Endothelial cell of umbilical vein (primary cell): ENCODE measurements around the gene TATDN3. TPM values are rescaled to one million over a fixed set of nuclear protein-coding genes. Genes with fewer than 3 reads are reported as not detected.

Source experiments
- BruUV-seq: library from RNA; stranded (reverse); fragments of 400-500 nt; replicated peaks from 2 replicates; lab custom pipeline; 2021; lab: Mats Ljungman, UMichigan
- CTCF ChIA-PET: fragments of 300-600, 350-600 bp; sonication (Branson Sonifier 250); formaldehyde crosslinking; loops from one replicate; lab custom pipeline; 2021; ENCODE audit warnings: antibody characterized with exemption, inconsistent platforms; lab: Charles Lee
- POLR2A ChIA-PET: fragments of 300-600, 350-600 bp; sonication (Branson Sonifier 250); formaldehyde crosslinking; loops from one replicate; lab custom pipeline; 2021; ENCODE audit warnings: antibody characterized with exemption, inconsistent platforms; lab: Charles Lee
- DNase-seq: peaks from one replicate; pipeline ENCODE4 v3.0.0-alpha.2; 2011; ENCODE audit warnings: low read depth, low spot score
- FAIRE-seq: peaks from 2 replicates; lab custom pipeline; 2011; peaks lifted over from hg19 to GRCh38; lab: Jason Lieb, UNC
- H2AFZ ChIP-seq: 2 replicates; pipeline ENCODE4 v1.6.0; 2012; ENCODE audit warnings: low read depth, low read length, control low read depth, inconsistent platforms
- H3K27ac ChIP-seq: 2 replicates; pipeline ENCODE4 v1.5.1; 2011; ENCODE audit warnings: low read depth, mild to moderate bottlenecking, control low read depth, low read length, moderate library complexity; ENCODE audit not compliant: insufficient read depth
- H3K27me3 ChIP-seq, 2 experiments: 2 replicates each; pipeline versions ENCODE4 v1.6.0 to v1.6.1; 2011; ENCODE audit warnings: low read length in 2 of 2, mixed read lengths in 1 of 2; ENCODE audit not compliant: control insufficient read depth in 2 of 2, insufficient read depth in 2 of 2
- H3K36me3 ChIP-seq, 2 experiments: 2 replicates in 1 of 2; 3 replicates in 1 of 2; pipeline ENCODE4 v1.5.1; 2011; ENCODE audit warnings: low read length in 2 of 2, mild to moderate bottlenecking in 1 of 2, moderate library complexity in 1 of 2; ENCODE audit not compliant: control insufficient read depth in 2 of 2, insufficient read depth in 2 of 2; ENCODE audit errors: extremely low read depth in 1 of 2
- H3K4me1 ChIP-seq: 3 replicates; pipeline ENCODE4 v1.5.1; 2011; ENCODE audit warnings: mild to moderate bottlenecking, low read length; ENCODE audit not compliant: control insufficient read depth, insufficient read depth; ENCODE audit errors: extremely low read depth
- H3K4me2 ChIP-seq: 2 replicates; pipeline ENCODE4 v1.6.1; 2011; ENCODE audit warnings: low read length, control low read depth, mixed read lengths; ENCODE audit not compliant: insufficient read depth
- H3K4me3 ChIP-seq, 3 experiments: fragments of 200-600 bp in 1 of 3; sonication (generic), shearing (Covaris generic) in 1 of 3; replicated peaks in 1 of 3; 2 replicates each; pipeline ENCODE4 v1.5.1; 2011 to 2016; ENCODE audit warnings: control low read depth in 3 of 3, low read length in 3 of 3, mild to moderate bottlenecking in 2 of 3, inconsistent platforms in 1 of 3, low read depth in 1 of 3, moderate library complexity in 1 of 3; ENCODE audit not compliant: insufficient read depth in 1 of 3
- H3K79me2 ChIP-seq: 2 replicates; pipeline ENCODE4 v1.6.0; 2012; ENCODE audit warnings: low read length, inconsistent platforms; ENCODE audit not compliant: control insufficient read depth, insufficient read depth
- H3K9ac ChIP-seq: replicated peaks from 2 replicates; pipeline ENCODE3; 2011; ENCODE audit warnings: low read length, control low read depth; ENCODE audit not compliant: insufficient read depth; ENCODE audit errors: extremely low read depth
- H3K9me1 ChIP-seq: replicated peaks from 3 replicates; pipeline ENCODE4 v1.6.0; 2011; ENCODE audit warnings: mild to moderate bottlenecking, low read length; ENCODE audit not compliant: control insufficient read depth, insufficient read depth; ENCODE audit errors: extremely low read depth
- H3K9me3 ChIP-seq: replicated peaks from 2 replicates; pipeline ENCODE4 v1.5.1; 2012; ENCODE audit warnings: low read length, inconsistent platforms; ENCODE audit not compliant: control insufficient read depth, insufficient read depth
- H4K20me1 ChIP-seq: replicated peaks from 2 replicates; pipeline ENCODE3; 2011; ENCODE audit warnings: mild to moderate bottlenecking, low read length; ENCODE audit not compliant: control insufficient read depth, insufficient read depth; ENCODE audit errors: extremely low read depth
- EZH2 ChIP-seq: IDR thresholded peaks from 2 replicates; pipeline ENCODE4 v1.6.1; 2012; ENCODE audit warnings: borderline replicate concordance, low read depth, mild to moderate bottlenecking, moderate library complexity, low read length, inconsistent platforms; ENCODE audit not compliant: severe bottlenecking
- FOS ChIP-seq: IDR thresholded peaks from 2 replicates; pipeline ENCODE4 v1.6.1; 2011; ENCODE audit warnings: mild to moderate bottlenecking, low read length, moderate library complexity, borderline replicate concordance; ENCODE audit not compliant: insufficient read depth
- GATA2 ChIP-seq: IDR thresholded peaks from 2 replicates; pipeline ENCODE4 v1.7.0; 2011; ENCODE audit warnings: low read depth, mild to moderate bottlenecking, moderate library complexity, mixed read lengths, low read length; ENCODE audit not compliant: insufficient read length, insufficient read depth
- JUN ChIP-seq: IDR thresholded peaks from 2 replicates; pipeline ENCODE4 v1.6.1; 2011; ENCODE audit warnings: borderline replicate concordance, low read depth; ENCODE audit not compliant: insufficient read length, insufficient read depth
- MAX ChIP-seq: IDR thresholded peaks from 2 replicates; pipeline ENCODE4 v1.6.1; 2011; ENCODE audit not compliant: insufficient read depth, insufficient read length
- MYC ChIP-seq: IDR thresholded peaks from one replicate; pipeline ENCODE4 v1.6.1; 2011; ENCODE audit warnings: mild to moderate bottlenecking, low read depth, low read length
- POLR2A ChIP-seq: IDR thresholded peaks from 2 replicates; pipeline ENCODE4 v1.6.1; 2012; ENCODE audit warnings: low read depth, mild to moderate bottlenecking, control low read depth, low read length
- POLR2AphosphoS5 ChIP-seq: IDR thresholded peaks from 2 replicates; pipeline ENCODE4 v1.6.1; 2012; ENCODE audit warnings: low read depth, mild to moderate bottlenecking, control low read depth, low read length, moderate library complexity; ENCODE audit not compliant: insufficient read depth
- dilution Hi-C: fragments of 300-500 bp; cut with MboI; formaldehyde crosslinking; loops from one replicate; pipeline ENCODE4 v1.15.0; 2019; ENCODE audit warnings: low sequenced_read_pairs; ENCODE audit not compliant: extremely low pct_ligation_motif_present
- intact Hi-C: fragments of 100-400 bp; cut with micrococcal nuclease; formaldehyde crosslinking; loops from one replicate; pipeline ENCODE4 v1.10.0; 2022
- polyA plus RNA-seq, 4 experiments: library from polyadenylated mRNA; depleted of rRNA in 3 of 4; stranded (reverse) in 3 of 4; unstranded in 1 of 4; fragments of >200 nt; gene quantifications; 2 replicates each; pipeline versions ENCODE4 v1.2.1 to v1.2.3, GENCODE V29; 2011 to 2012; ENCODE audit warnings: missing spikeins in 1 of 4
- total RNA-seq: library from RNA; stranded (reverse); gene quantifications from 2 replicates; pipeline ENCODE4 v1.2.3, GENCODE V29; 2021
- TF ChIP-seq, protein P1 (sequence below), 2 donors: IDR thresholded peaks; 1 replicate in 1 of 2; 2 replicates in 1 of 2; pipeline ENCODE4 v1.5.1; 2011; ENCODE audit warnings: low read length in 2 of 2, mild to moderate bottlenecking in 2 of 2, moderate library complexity in 2 of 2, control low read depth in 1 of 2, inconsistent platforms in 1 of 2, low read depth in 1 of 2; ENCODE audit not compliant: insufficient read depth in 1 of 2; ENCODE audit errors: extremely low read depth in 1 of 2

TATDN3 gene
- total and polyA plus RNA-seq, 2 donors (not counting 3 experiments of a cell fraction or from before 2014, with no cell fraction given) = 4.3 to 8.0 TPM

DNA sequence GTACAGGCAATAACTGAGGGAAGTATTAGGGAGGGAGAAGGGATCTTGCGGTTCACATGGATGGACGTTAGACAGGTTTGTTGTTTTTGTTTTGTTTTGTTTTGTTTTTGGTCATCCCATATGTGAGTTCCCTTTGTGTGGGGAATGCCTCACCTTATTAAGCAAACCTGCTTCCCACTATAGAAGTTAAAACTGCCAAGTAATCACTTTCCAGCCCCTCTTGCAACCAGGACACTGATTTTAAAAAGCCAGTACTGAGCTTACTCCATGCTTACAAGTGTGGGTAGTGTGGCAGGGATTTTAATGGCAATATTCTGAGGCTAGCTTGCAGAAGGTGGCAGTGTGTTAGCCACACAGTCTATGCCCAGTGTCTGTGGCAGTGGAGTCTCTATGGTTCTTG lies 29.3 kb downstream of the TATDN3 start:
- intact Hi-C loops = loop anchor here (5.0 kb wide), 1 partner anchor 36 kb away; the partner anchor contains the start of gene FLVCR1
- ChIA-PET POLR2A (no interaction called here), CTCF (interaction anchor here (1.1 to 2.8 kb wide), 2 partner anchors 37 to 71 kb away, joined by 4 to 10 read pairs; partner anchors contain the start of gene FLVCR1)

More for the DNA sequence above, 29.3 kb downstream of the TATDN3 start:
- dilution Hi-C loops = no loop called here
- no peak overlapping the region for H3K27ac ChIP-seq
- no peaks in the 10 kb centered on the region for H3K9me1 ChIP-seq
- no peaks in the 10 kb centered on the region for H3K79me2 ChIP-seq
- H3K9ac ChIP-seq = no peak overlapping the region
- no peaks in the 10 kb centered on the region for H3K36me3 ChIP-seq
- H3K4me2 ChIP-seq = no peak overlapping the region
- H4K20me1 ChIP-seq = no peaks in the 10 kb centered on the region
- no peaks in the 10 kb centered on the region for H3K27me3 ChIP-seq
- BruUV-seq = no TSS peak
- FAIRE-seq (no peak), DNase-seq (no peak)
- H2AFZ ChIP-seq = no peak overlapping the region
- no peak for TF ChIP-seq MAX
- TF ChIP-seq EZH2 = no peak
- no peak for TF ChIP-seq GATA2
- TF ChIP-seq MYC = no peak
- no peak for TF ChIP-seq JUN
- TF ChIP-seq POLR2A = no peak
- no peak for TF ChIP-seq FOS
- TF ChIP-seq, protein P1, sequence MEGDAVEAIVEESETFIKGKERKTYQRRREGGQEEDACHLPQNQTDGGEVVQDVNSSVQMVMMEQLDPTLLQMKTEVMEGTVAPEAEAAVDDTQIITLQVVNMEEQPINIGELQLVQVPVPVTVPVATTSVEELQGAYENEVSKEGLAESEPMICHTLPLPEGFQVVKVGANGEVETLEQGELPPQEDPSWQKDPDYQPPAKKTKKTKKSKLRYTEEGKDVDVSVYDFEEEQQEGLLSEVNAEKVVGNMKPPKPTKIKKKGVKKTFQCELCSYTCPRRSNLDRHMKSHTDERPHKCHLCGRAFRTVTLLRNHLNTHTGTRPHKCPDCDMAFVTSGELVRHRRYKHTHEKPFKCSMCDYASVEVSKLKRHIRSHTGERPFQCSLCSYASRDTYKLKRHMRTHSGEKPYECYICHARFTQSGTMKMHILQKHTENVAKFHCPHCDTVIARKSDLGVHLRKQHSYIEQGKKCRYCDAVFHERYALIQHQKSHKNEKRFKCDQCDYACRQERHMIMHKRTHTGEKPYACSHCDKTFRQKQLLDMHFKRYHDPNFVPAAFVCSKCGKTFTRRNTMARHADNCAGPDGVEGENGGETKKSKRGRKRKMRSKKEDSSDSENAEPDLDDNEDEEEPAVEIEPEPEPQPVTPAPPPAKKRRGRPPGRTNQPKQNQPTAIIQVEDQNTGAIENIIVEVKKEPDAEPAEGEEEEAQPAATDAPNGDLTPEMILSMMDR (IDR thresholded peaks at IDR 0.05; ENCODE audit: extremely low read depth in 1 of 2, insufficient read depth in 1 of 2, low read depth in 1 of 2, low read length in 2 of 2) = no peak
- no peak for TF ChIP-seq POLR2AphosphoS5
- H3K4me3 ChIP-seq = no peak overlapping the region
- H3K9me3 ChIP-seq = peaks cover 1% of the 10 kb centered on the region
- peaks cover 4% of the 10 kb centered on the region for H3K4me1 ChIP-seq
